ENCODE results near the gene BOLA1.

Gene BOLA1

DNA sequence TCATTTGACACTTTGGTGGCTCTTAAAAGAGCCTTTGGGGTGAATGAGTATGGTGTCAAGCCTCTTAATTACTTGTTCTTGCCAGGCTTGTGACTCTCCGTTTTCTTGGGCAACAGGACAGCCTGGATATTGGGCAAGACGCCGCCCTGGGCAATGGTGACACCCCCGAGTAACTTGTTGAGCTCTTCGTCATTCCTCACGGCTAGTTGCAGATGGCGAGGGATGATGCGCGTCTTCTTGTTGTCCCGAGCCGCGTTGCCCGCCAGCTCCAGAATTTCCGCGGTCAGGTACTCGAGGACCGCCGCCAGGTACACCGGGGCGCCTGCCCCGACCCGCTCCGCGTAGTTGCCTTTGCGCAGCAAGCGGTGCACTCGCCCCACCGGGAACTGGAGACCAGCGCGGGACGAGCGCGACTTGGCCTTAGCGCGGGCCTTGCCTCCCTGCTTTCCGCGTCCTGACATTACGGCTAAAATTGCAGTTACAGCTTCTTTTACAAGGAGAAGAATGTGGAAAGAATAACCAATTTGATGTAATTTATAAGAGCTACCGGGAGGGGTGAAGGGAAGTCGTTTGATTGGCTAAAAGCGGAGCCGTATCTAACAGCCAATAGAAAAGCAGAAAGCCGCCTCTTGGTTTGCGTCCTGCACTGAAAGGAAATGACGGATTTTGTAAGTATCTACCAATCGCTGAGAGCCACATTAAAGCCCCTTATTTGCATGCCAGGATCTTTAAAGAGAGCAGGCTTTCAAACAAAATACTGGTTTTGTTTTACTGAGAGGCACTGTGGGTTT, 11.7 kb upstream of the BOLA1 start:
- peak; percentile 27 to 59 (median 48) for DNase-seq

DNA sequence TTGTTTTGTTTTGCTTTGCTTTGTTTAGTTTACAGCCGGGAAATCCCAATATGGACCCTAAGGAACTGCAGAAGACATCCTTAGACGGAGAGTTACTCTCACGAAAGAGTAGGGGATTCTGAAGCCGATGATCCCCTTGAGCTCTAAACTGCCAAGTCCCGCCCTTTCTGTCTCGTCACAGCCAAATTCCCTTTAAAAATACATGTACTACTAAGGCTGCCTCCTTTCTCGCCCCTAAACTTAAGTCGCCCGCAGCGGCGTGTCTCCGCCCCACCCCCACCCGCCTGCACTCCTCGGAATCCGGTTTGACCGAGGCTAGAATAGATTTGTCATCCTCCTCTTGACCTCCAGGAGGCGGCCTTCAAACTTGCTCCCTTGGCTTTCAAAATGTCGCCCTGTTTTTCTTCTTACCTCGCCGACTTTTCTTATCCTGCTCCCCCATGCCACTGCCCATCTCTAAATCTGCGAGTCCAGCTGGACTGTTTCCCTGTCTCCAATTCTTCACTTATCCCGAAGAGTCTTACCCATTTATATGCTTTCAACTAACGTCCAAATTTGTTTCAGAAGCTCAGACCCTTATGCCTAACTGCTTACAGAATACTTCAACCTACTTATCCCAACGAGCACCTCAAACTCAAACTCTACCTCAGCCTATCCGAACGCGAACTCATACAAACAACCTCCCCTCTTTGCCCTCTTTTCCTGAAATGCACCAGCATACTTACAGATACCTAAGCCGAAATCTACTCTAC, 10.9 kb upstream of the BOLA1 start:
- peak; percentile 47 to 51 (median 50) for DNase-seq

DNA sequence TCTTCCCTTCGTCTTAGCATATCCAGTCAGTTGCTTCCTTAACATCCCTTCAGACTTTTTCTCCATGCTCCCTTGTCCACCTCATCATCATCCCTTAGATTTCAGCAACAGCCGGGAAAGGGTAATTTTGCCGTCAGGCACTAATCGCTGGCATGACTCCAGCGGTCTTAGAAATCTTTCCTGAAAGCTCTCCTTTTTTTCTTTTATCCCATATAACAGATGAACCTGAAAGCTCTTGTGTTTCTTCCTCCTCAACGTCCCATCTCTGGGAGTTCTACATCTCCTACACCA, 10.4 kb upstream of the BOLA1 start:
- DNase-seq: no peak

DNA sequence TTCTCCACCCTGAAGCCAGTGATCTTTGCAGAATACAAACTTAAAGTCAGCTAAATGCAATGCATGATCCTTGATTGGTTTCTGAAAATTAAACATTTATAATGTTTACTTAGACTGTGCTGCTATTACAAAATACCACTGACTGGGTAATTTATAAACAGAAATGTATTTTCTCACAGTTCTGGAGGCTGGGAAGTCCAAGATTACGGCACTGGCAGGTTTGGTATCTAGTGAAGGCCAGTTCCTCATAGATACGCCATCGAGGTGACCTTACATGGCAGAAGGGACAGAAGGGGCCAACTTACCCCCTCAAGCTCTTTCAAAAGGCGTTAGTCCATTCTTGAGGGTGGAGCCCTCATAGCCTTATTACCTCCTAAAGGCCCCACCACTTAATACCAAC, 2.8 kb upstream of the BOLA1 start:
- no peak for DNase-seq

DNA sequence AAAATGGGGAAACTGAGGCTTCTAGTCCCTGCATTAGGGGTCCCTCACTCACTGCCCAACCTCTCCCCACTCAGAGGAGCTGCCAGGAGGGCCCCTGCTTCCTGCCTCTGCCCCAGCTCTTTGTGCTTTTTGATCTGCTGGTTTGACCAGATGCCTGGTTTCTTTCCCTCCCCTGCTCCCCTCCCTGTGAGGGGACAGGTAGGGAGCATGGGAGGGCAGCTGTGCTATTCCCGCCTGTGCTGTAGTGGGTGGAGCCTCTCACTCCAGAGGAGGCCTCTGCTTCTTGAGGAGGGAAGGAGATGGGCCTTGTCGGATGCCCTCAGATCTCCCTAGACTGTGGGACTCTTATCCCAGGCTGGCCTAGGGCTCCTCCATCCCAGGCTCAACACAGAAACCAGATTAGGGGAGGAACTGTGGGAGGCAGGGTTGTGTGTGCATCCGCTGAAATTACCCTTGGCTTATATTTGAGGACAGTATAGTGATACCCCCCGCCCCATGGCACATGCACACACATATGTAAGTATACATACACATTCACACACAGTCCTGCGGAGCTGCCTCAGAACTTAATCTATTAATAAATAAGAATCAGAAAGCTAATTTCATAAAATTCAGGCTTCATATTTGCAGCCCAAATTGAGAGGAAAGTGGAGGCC, 4.6 kb downstream of the BOLA1 start:
- DNase-seq: no peak

DNA sequence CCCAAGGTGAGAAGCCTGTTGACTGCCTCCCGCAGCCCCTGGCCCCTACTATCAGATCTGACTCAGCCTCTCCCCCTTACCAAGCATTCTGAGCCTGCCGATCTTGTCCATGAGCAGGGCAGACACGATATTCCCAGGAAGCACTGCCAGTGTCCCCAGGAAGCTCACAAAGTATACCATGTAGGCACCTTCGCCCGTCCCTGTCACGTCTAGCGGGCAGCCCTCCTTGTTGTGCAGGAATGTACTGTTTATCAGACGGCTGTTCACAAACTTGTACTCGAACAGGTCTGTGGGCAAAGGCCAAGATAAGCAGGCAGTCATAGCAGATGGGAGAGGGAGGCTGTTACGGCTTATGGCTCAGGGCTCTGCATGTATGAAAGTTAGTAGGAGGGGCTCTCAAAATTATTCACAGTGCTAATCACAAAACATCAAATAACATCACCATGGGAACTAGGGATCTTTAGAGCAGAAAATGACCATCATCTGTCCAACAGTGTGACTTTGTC, 7.3 kb downstream of the BOLA1 start:
- no peak for DNase-seq

DNA sequence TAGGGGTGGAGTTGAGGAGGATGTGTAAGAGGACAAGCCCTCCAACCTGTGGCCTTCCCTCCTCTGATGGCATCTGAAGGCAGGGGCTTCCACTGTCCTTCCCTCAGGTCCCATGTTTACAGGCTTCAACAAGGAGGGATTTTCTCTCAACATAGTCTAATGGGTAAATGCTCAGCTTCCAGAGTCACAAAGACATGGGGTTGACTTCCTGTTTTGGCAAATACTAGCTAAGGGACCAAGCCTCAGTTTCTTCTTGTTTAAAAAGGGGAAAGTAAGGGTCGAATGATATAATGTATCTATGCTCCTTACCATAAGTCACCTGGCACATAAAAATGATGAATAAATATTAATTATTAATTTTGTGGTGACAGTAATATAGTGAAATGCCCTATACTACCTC, 15.2 kb downstream of the BOLA1 start:
- no peak for DNase-seq

DNA sequence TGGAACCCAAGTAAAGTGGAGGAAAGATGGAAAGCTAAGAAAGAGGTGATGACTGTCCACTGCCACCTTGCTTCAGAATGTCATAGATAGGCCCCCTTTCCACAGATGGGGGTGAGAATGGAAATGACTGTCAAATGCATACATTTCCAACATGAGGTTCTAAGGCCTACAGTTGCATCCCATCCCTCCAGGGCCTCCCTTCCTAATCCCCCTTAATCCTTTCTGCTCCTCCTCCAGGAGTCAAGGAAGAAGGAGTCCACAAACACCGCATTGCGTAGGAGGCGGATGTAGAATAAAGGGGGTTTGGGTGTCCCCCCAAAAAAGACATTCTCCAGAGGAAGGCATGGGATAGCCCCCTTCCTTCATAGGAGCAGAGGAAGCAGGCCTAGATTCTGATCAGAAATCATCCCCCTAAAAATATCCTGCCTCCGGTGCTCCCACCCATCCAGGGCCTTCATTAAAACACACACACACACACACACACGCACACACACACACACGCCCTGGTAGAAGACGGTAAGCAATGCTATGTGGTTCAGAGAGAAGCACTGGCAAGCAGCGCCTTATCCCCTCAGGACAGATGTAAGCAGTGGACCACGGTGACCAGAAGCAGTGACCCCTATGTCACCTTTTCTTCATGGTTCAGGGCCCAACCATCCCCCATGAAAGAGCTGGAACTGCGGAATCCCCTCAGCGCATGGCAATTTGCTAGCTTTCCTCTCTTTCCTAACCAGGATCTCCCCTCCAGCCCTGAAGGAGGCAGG, 16.2 kb downstream of the BOLA1 start:
- DNase-seq: no peak

DNA sequence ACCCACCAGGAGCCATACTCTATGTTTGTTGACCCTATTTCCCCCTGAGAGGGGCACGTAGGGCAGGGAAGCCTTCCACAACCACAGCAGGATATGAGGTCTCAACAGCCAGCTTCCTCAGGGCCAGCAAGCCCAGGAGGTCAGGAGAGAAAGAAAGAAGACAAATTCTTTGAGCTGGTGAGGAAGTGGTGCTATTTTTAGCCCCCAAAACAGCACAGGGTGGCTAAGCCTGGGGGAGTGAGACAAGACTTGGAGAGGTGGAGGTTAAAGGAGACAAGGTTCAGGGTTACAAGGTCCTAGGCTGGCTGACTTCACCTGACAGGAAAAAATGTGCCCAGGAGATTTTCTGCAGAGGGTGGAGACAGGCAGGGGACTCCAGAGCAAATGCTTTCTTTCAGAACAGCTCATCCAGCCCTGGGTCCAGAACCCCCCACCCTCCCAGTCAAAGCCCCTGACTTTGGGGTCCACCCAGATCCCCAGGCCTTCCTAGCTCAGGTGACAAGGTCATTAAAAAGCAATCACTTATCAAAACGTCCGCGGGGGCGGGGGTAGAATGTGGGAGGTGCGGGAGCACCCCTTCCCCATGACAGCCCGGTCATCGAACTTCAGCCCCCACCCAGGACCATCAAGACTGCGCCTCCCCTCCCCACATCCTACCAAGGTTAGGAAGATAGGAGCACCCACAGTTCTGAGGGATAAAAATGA, 17.0 kb downstream of the BOLA1 start:
- no peak for DNase-seq

DNA sequence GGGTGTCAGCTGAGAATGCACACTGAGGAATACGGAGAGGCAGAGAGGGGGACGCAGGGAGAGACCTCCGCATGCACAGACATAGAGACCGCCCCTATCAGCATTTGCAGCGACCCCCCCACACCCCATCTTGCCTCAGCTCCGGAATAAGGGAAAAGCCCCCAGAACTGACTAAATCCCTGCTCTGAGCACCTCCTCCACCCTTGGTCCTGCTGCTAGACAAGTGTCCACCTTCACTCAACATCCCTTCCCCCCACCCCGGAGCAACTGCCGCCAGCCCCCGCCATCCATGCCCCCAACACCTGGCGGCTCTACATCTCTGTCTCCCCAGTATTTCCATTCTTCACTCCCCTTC, 17.5 kb downstream of the BOLA1 start:
- DNase-seq: no peak

DNA sequence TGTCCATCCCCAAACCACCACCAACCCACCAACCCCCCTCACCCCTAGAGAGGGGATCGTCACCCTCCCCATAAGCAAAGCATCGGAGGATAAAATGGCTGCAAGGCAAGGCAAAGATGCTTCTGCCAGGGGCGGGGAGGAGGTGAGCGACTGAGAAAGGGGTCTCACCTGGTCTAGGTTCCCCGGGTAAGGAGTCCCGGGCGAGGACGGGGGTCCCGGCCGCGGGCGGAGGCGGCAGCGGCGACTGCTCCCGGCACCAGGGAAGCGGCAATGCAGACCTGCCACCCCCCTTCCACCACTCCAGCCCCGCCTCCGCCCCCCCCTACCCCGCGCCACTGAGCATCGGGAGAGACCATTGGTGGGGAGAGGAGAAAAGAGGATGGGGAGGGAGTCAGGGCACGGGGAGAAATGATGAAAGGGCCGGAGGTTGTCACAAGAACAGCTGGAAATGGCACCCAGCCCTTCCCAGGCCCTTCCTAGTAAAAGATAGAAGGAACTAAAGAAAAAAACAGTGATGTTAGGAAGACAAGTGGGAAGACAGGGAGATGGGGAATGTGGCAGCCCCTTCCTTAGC, 18.3 kb downstream of the BOLA1 start, which contains the start of gene SV2A:
Gene SV2A (minus strand): TSS at position 274 of the 574 bp plus-strand sequence. CDS start 4,004 bp downstream, outside the sequence.
- DNase-seq: peak in 2 of 4 experiments; percentile 5 to 11

DNA sequence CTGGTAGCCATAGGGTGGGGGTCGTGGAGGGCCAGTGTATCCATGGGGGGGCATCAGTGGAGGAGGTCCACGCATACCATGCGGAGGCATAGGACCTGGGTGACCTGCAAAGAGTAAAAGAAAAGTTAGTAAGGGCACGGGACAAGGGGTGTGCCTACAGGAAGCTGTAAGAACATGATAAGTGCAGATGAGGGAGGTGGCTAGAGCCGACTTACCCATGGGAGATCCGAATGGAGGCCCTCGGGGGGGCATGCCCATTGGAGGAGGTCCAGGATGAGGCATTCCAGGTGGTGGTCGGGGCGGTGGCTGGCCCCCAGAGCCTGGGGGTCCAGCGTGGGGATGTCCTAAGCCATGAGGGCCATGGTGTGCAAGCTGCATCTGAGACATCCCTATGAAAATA, 24.3 kb downstream of the BOLA1 start:
- DNase-seq: no peak

DNA sequence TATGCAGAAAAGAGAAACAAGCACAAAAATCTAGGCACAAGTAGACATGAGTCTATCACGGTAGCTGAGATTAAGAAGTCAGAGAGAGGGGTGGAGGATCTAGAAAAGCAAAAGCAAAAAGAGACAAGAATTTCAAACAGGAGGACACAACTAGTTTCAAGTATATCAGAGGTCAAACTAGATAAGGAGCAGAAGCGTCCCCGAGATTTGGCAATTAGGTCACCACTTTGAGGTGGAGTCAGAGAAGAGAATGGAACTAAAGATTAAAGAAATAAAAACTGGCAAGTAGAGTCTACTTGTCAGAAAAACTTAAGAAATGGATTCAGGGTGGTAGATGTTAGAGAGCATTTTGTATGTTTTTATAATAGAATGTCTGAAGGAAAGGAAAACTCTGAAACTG, 26.0 kb downstream of the BOLA1 start:
- DNase-seq: no peak

DNA sequence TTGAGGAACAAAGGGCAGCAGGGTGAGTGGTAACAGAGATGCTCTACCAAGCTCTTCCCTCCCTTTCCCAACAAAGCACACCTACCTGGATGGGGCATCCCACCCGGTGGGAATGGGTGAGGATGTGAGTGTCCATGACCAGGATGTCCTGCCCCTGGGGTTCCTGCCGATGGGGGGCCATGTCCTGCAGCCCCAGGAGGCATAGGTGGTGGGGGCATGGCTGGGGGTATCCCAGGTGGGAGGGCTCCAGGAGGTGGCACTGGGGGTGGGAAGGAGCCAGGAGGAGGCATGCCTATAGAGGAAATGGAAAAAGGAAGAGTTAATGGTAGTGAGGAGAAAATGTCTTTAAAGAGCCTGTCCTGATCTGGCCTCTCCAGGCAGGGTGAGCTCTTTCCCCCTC, 26.4 kb downstream of the BOLA1 start:
- no peak for DNase-seq

DNA sequence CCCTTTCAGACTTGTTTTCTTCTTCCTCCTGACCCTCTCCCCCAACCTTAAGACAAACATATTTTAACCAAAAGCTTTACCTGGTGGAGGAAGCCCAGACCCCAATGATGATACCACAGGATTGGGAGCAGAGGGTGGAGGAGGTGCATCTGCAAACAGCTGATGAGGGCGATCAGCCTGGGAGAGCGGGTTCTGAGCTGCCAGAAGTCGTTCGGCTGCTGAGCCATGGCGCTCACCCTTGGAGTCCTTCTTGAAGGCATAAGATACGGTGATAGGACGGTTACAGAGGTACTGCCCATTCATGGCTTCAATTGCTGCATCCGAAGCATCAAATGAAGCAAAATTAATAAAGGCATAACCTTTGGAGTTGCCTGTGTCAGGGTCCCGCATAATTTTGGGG, 26.9 kb downstream of the BOLA1 start:
- DNase-seq: no peak

DNA sequence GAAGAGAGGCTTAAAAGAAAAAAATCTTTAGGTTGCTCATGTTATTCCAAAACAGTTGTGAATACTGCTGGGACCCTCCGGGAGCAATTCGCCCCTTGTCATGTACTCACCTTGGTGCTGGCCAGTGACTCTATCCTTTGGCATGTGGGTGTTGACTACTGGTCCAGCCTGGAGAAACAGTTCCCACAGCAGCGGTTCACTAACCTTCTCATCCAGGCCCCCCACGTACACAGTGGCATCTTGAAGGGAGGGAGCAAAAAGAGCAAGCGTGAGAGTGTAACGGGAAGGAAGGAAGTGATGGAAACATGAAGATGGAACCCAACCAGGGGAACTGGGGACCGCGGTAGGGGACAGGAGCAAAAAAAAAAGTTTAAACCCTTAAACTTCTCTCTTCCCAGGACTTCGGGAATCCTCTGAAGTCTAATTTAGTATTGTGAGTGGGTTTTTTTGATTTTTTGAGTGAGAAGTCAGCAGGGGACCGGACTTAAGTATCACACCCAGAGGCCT, 27.7 kb downstream of the BOLA1 start:
- no peak for DNase-seq

DNA sequence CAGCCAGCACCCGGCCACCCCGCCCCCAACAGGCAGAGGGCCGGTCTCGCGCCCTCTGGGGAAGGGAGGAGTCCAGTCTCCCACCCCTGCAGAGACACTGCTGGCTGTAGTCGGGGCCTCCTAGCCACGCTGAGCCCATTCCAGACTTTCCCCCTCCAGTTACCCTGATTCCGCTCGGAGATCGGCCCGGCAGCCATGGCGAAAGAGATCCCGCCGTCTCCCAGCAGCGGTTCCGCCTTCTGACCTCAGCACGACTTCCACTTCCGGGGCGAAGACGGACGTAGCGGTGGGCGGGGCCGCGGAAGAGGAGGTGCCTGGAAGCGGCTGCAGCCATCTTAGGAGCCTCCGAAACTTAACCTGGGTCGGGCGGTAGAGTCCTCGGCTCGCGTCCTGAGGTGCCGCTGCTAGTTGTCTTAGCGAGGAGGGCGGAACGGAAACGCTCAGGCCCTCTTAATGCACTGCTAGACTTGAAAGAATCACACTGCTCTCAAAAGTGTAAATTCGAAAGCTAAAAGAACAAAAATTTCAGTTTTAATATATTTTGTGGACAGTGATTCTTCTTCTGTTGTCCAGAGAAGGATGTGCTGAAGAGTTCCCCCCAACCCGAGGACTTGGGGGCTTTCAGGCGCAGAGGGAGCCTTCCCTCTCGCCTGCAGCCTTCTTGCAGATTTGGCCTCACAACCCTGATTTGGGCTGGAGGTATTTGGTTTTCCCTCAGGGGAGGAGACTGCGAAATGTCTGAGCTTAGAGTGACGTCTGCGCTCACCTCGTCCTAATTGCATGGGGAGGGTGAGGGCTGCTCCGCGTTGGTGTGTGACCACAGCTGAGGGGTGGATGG, 28.4 kb downstream of the BOLA1 start, which contains the start of gene SF3B4:
Gene SF3B4 (minus strand): TSS at position 241 of the 838 bp plus-strand sequence. CDS start 44 bp downstream, at position 197.
- DNase-seq: peak; percentile 84 to 95 (median 93)

DNA sequence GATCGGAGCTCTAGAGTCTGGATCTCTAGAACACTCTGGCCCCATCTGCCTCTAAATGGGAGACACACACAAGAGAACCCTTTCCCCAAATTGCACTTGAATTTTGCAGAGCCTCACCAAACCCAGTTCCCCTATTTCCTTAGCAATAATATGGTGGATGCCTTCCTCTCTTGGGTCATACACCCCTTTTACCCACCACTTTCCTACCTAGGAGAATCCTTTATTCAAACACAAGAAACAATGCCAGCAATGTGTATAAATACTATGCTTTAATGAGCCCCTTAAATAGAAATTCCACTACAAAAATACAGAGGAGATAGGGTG, 29.0 kb downstream of the BOLA1 start:
- DNase-seq: no peak

DNA sequence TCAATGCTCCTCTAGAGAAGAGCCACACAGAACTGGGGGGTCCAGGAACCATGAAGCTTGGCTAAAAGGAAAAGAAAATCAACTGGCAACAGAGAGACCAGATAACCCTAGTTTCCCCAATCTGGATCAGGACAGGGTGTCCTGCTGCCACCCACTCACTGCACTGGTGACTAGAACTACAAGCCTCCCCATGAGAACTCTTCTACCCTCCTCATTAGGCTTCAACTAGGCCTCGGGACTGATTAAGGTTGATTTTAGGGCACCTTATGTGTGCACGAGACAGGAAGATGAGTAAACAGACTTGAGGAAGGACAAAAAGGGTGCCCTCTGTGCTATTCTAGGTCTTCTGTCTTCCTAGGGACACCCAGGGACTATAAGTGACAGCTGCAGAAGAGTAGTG, 30.5 kb downstream of the BOLA1 start:
- no peak for DNase-seq

DNA sequence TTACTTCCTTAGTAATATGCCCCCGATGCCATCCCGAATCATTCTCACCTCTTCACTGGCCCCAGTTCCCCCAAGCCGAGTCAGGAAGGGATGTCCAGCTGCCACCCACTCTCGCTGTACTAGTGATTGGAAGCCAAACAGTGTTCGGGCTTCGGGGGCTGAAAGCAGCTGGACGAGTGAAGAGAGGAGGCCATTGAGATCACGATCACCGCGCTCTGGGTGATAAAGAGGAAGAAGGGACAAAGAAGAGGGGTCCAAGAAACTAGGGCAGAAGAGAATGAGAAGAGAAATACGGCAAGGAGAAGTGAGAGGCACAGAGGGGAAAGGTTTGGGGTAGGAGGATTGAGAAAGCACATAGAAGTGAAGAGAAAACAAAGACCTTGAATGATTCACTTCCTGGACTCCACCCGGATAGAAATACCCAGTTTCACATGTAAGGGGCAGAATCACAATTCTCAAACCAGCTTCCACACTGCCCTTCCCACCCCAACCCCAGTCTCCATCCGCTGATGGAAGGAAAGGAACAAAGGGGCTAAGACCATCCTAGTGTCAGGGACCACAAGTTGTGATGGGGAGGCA, 31.9 kb downstream of the BOLA1 start:
- DNase-seq: no peak

DNA sequence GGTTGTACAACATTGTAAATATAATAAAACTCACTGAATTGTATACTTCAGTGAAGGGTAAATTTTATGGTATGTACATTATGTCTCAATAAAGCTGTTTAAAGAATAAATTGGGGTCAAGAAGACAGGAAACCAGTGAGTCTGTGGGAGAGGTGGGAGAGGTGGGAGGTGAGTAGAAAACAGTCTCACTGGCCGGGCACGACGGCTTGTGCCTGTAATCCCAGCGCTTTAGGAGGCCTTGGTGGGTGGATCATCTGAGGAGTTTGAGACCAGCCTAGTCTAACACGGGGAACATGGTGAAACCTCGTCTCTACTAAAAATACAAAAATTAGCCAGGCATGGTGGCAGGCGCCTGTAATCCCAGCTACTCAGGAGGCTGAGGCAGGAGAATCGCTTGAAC, 33.1 kb downstream of the BOLA1 start:
- no peak for DNase-seq
